PC-3 (cell line): ENCODE results near the gene HOXC10. TPM values are rescaled to one million over a fixed set of nuclear protein-coding genes. Genes with fewer than 3 reads are reported as not detected.

Experiments
- ATAC-seq: fragments of 200-7000 bp; cut with Tn5 transposase; 2 replicates; pipeline ENCODE4 v1.9.1; 2020; ENCODE audit warnings: mild to moderate bottlenecking, moderate library complexity
- BruUV-seq: library from RNA; stranded (reverse); fragments of 400-500 nt; replicated peaks from 2 replicates; lab custom pipeline; 2021; lab: Mats Ljungman, UMichigan
- CTCF ChIA-PET: fragments of 300-600 bp; sonication (Branson Sonifier 250); formaldehyde crosslinking; loops from one replicate; lab custom pipeline; 2022; ENCODE audit warnings: antibody characterized with exemption; lab: Charles Lee
- POLR2A ChIA-PET: fragments of 300-600 bp; sonication (Branson Sonifier 250); formaldehyde crosslinking; loops from one replicate; lab custom pipeline; 2022; ENCODE audit warnings: antibody characterized with exemption; ENCODE audit not compliant: unreplicated experiment; lab: Charles Lee
- DNase-seq: peaks from one replicate; pipeline ENCODE4 v3.0.0-alpha.2; 2015
- H2AFZ ChIP-seq: fragments of 300-600 bp; sonication (generic); 2 replicates; pipeline ENCODE4 v1.6.0; 2016; ENCODE audit warnings: antibody characterized with exemption, low read length
- H3F3A ChIP-seq: fragments of 300-600 bp; sonication (generic); one replicate; pipeline ENCODE4 v1.6.0; 2017; ENCODE audit warnings: antibody characterized with exemption, low read length, control low read depth, mild to moderate bottlenecking; ENCODE audit not compliant: unreplicated experiment
- H3K27ac ChIP-seq: fragments of 300-600 bp; sonication (generic); 2 replicates; pipeline ENCODE4 v1.5.1; 2016; ENCODE audit warnings: mild to moderate bottlenecking, low read length
- H3K27me3 ChIP-seq: fragments of 300-600 bp; sonication (generic); 2 replicates; pipeline ENCODE4 v1.6.1; 2016; ENCODE audit warnings: low read length, mixed read lengths
- H3K36me3 ChIP-seq: fragments of 300-600 bp; sonication (generic); 2 replicates; pipeline ENCODE4 v1.6.1; 2016; ENCODE audit warnings: low read depth, mixed run types, low read length, mixed read lengths
- H3K4me1 ChIP-seq: fragments of 300-600 bp; sonication (generic); 2 replicates; pipeline ENCODE4 v1.5.1; 2016; ENCODE audit warnings: low read length; ENCODE audit not compliant: insufficient read depth
- H3K4me2 ChIP-seq: fragments of 300-600 bp; sonication (generic); 2 replicates; pipeline ENCODE4 v1.6.0; 2016; ENCODE audit warnings: low read length
- H3K4me3 ChIP-seq: fragments of 300-600 bp; sonication (generic); 2 replicates; pipeline ENCODE4 v1.5.1; 2016; ENCODE audit warnings: mild to moderate bottlenecking, low read length, mixed read lengths
- H3K79me2 ChIP-seq: fragments of 300-600 bp; sonication (generic); 2 replicates; pipeline ENCODE4 v1.6.1; 2017; ENCODE audit warnings: low read length, mixed read lengths
- H3K9ac ChIP-seq: fragments of 300-600 bp; sonication (generic); 2 replicates; pipeline ENCODE4 v1.6.0; 2016; ENCODE audit warnings: mild to moderate bottlenecking, low read length
- H3K9me2 ChIP-seq: fragments of 300-600 bp; sonication (generic); replicated peaks from 2 replicates; pipeline ENCODE4 v1.6.1; 2016; ENCODE audit warnings: mixed run types, low read length, mixed read lengths
- H3K9me3 ChIP-seq: fragments of 300-600 bp; sonication (generic); 2 replicates; pipeline ENCODE4 v1.6.1; 2016; ENCODE audit warnings: low read length, mixed read lengths
- H4K20me1 ChIP-seq: fragments of 300-600 bp; sonication (generic); 2 replicates; pipeline ENCODE4 v1.6.1; 2016; ENCODE audit warnings: low read length, mixed read lengths
- EZH2 ChIP-seq: fragments of 300-600 bp; sonication (generic); IDR thresholded peaks from one replicate; pipeline ENCODE4 v1.6.1; 2017; ENCODE audit warnings: antibody characterized with exemption, mild to moderate bottlenecking, low read length; ENCODE audit not compliant: unreplicated experiment
- EZH2phosphoT487 ChIP-seq: fragments of 300-600 bp; sonication (generic); IDR thresholded peaks from 2 replicates; pipeline ENCODE4 v1.6.1; 2018; ENCODE audit warnings: mild to moderate bottlenecking, antibody characterized with exemption, low read length, borderline replicate concordance
- intact Hi-C: fragments of 100-400 bp; cut with micrococcal nuclease; formaldehyde crosslinking; loops from 2 replicates; pipeline ENCODE4 v1.9.0; 2023
- total RNA-seq: library from RNA; depleted of rRNA; stranded (reverse); fragments of >200 nt; gene quantifications from 2 replicates; pipeline ENCODE4 v1.2.3, GENCODE V29; 2014
- TF ChIP-seq, protein P1 (sequence below): fragments of 300-600 bp; sonication (generic); conservative IDR thresholded peaks from 2 replicates; pipeline ENCODE4 v1.5.1; 2017; ENCODE audit warnings: antibody characterized with exemption, low read depth, mild to moderate bottlenecking, low read length

The HOXC10 gene
- total RNA-seq, 1 experiment from 2014 or later = 0.69 TPM

DNA sequence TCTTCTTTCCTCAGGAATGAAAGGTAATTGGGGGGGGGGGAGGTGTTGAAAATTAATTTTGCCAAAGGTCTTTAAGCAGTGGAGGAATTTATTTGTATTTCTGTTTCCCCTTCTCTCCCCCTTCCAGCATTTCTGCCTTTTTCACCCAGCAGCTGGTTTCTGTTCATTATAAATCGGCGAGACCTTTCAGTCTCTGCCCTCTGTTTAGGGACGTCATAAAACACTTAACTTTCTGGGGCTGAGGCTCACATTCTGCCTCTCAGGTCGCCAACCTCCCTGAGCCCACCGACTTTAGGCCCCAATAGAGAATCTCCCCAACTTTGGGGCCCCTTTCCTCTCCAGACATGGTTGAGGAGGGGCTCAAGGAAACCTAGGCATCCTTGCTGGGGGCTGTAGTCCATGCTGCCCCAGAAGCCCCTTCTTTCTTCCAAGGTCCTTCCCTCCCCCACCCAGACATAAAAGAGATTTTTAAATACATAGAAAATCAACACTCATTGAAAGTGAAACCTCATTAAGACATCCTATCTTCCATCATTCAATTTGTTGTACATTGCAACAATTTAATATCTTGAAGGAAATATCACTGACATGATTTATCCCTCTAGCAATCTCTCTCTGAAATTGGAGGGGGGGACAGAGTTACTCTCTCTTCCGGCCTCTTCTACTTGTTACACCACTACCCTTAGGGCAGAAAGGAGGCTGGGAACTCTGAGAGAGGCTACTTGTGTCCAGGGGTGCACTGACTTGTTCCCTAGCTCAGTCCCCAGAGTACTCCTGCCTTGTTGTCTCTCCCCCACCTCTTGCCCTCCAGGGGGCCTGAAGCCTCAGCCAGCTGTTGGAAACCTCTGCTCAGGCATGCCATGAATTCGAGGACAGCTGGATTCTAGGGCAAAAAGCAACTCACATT lies 40.8 kb downstream of the HOXC10 start:
- H3K9ac ChIP-seq = no peak overlapping the region
- H3K4me3 ChIP-seq = no peak overlapping the region
- ChIA-PET CTCF (no interaction called here), POLR2A (no interaction called here)
- no peak for DNase-seq
- peaks cover 10% of the 10 kb centered on the region for H3K4me1 ChIP-seq
- H3K79me2 ChIP-seq = peaks cover 65% of the 10 kb centered on the region
- no peaks in the 10 kb centered on the region for H3K27me3 ChIP-seq
- intact Hi-C loops = no loop called here
- no peak overlapping the region for H2AFZ ChIP-seq
- BruUV-seq = no TSS peak
- no peak for TF ChIP-seq EZH2phosphoT487
- TF ChIP-seq, protein P1, sequence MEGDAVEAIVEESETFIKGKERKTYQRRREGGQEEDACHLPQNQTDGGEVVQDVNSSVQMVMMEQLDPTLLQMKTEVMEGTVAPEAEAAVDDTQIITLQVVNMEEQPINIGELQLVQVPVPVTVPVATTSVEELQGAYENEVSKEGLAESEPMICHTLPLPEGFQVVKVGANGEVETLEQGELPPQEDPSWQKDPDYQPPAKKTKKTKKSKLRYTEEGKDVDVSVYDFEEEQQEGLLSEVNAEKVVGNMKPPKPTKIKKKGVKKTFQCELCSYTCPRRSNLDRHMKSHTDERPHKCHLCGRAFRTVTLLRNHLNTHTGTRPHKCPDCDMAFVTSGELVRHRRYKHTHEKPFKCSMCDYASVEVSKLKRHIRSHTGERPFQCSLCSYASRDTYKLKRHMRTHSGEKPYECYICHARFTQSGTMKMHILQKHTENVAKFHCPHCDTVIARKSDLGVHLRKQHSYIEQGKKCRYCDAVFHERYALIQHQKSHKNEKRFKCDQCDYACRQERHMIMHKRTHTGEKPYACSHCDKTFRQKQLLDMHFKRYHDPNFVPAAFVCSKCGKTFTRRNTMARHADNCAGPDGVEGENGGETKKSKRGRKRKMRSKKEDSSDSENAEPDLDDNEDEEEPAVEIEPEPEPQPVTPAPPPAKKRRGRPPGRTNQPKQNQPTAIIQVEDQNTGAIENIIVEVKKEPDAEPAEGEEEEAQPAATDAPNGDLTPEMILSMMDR = no peak
- TF ChIP-seq EZH2 = no peak
- H3K9me3 ChIP-seq = no peaks in the 10 kb centered on the region
- H3K9me2 ChIP-seq = no peaks in the 10 kb centered on the region
- no peaks in the 10 kb centered on the region for H4K20me1 ChIP-seq
- no peaks in the 10 kb centered on the region for H3F3A ChIP-seq
- no peak overlapping the region for H3K27ac ChIP-seq
- no peak overlapping the region for H3K4me2 ChIP-seq
- H3K36me3 ChIP-seq = no peaks in the 10 kb centered on the region
- no peak for ATAC-seq

DNA sequence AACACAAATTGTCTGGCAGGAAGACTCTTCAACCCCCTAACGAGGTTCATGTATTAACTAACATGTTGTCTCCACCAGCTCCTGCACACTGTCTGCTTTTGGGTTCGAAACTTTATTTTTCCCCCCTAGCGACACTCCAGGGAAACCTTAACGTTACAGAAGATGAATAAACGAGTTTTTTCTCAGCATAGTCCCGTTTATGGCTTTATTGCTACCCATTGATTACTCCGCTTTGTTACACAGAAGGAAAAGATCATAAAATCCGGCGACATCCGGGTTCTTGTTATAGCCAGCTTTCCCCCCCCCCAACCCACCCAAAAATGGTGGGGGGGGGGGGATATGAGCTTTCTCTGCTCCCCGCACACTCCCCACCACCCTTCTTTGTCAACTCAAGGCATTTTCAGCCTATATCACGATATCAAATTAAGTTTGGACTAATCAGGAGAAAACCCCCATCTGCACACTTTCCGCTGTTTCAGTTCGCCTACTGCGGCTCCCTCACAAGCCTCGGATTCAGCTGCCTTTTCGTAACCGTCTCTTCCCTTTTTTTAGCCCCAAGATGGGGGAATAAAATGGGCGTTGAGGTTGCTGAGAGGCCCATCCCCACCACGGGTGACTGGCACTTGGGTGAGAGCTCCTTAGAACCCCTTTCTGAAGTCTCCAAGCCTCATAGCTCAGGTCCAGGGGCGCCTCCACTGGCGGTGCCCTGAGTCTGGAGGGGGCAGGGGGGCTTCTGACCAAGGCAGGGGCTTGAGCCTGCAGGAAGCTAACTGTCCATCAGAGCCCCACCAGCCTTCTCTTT lies 41.9 kb downstream of the HOXC10 start:
- BruUV-seq = no TSS peak
- ChIA-PET CTCF (interaction anchor here (1.0 kb wide), 1 partner anchor 165 kb away, joined by 4 read pairs; no protein-coding TSS in a partner anchor), POLR2A (interaction anchor here (0.6 kb wide), 1 partner anchor 14 kb away, joined by 7 read pairs; no protein-coding TSS in a partner anchor)
- H3K27me3 ChIP-seq = no peaks in the 10 kb centered on the region
- H3K27ac ChIP-seq = no peak overlapping the region
- H4K20me1 ChIP-seq = no peaks in the 10 kb centered on the region
- intact Hi-C loops = no loop called here
- ATAC-seq = no peak
- no peaks in the 10 kb centered on the region for H3F3A ChIP-seq
- H3K9ac ChIP-seq = no peak overlapping the region
- H3K9me2 ChIP-seq = no peaks in the 10 kb centered on the region
- H3K4me3 ChIP-seq = no peak overlapping the region
- H2AFZ ChIP-seq = no peak overlapping the region
- DNase-seq = no peak
- H3K36me3 ChIP-seq = no peaks in the 10 kb centered on the region
- TF ChIP-seq EZH2phosphoT487 (no peak), EZH2 (no peak)
- TF ChIP-seq, protein P1 = no peak
- no peaks in the 10 kb centered on the region for H3K9me3 ChIP-seq
- no peak overlapping the region for H3K4me2 ChIP-seq
- peaks cover 10% of the 10 kb centered on the region for H3K4me1 ChIP-seq
- peaks cover 54% of the 10 kb centered on the region for H3K79me2 ChIP-seq
